ENCODE results near the gene PLXNB2. TPM values are rescaled to one million over a fixed set of nuclear protein-coding genes. Genes with fewer than 3 reads are reported as not detected.
A peak's percentile ranks its signal among the peaks of the same experiment; 100 is the strongest.

PLXNB2 gene
- total RNA-seq, 1 donor from 2014 or later = 352 TPM

DNA sequence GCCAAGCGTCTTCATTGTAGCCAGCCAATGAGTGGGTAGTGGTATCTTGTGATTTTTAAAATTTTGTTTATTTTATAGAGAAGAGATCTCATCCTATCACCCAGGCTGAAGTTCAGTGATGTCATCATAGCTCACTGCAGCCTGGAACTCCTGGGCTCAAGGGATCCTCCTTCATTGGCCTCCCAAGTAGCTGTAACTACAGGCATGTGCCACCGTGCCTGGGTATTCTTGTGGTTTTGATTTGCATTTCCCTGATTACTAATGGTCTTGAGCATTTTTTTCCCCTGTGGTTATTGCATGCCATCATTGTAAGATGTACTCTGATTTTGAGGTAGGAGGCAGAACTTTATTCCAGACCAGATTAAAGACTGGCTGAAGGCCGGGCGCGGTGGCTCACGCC lies 21.8 kb upstream of the PLXNB2 start:
- TF ChIP-seq, protein P1, sequence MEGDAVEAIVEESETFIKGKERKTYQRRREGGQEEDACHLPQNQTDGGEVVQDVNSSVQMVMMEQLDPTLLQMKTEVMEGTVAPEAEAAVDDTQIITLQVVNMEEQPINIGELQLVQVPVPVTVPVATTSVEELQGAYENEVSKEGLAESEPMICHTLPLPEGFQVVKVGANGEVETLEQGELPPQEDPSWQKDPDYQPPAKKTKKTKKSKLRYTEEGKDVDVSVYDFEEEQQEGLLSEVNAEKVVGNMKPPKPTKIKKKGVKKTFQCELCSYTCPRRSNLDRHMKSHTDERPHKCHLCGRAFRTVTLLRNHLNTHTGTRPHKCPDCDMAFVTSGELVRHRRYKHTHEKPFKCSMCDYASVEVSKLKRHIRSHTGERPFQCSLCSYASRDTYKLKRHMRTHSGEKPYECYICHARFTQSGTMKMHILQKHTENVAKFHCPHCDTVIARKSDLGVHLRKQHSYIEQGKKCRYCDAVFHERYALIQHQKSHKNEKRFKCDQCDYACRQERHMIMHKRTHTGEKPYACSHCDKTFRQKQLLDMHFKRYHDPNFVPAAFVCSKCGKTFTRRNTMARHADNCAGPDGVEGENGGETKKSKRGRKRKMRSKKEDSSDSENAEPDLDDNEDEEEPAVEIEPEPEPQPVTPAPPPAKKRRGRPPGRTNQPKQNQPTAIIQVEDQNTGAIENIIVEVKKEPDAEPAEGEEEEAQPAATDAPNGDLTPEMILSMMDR (conservative IDR thresholded peaks at IDR 0.05) = no peak
- H3K36me3 Mint-ChIP-seq = no peaks in the 10 kb centered on the region
- no peaks in the 10 kb centered on the region for H3K27me3 Mint-ChIP-seq
- H3K27ac Mint-ChIP-seq = no peak overlapping the region
- DNase-seq (ENCODE audit: extremely low spot score, unreplicated experiment) = no peak
- peaks cover 7% of the 10 kb centered on the region for H3K4me1 Mint-ChIP-seq (ENCODE audit: unreplicated experiment)
- H3K9me3 Mint-ChIP-seq = no peaks in the 10 kb centered on the region
- peak overlapping the region; percentile 15 for H3K4me3 Mint-ChIP-seq

DNA sequence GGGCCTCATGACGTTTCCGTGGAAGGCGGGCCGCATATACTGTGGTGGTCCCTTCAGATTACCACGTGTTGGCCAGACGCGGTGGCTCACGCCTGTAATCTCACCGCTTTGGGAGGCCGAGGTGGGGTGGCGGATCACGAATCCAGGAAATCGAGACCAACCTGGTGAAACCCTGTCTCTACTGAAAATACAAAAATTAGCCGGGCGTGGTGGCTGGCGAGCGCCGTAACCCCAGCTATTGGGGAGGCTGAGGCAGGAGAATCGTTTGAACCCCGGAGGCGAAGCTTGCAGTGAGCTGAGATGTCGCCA lies 20.2 kb upstream of the PLXNB2 start:
- Mint-ChIP-seq H3K4me1 (ENCODE audit: unreplicated experiment) (peaks cover 7% of the 10 kb centered on the region), H3K27ac (peak overlapping the region; percentile 78), H3K36me3 (no peaks in the 10 kb centered on the region), H3K9me3 (no peaks in the 10 kb centered on the region), H3K27me3 (no peaks in the 10 kb centered on the region), H3K4me3 (peak overlapping the region; percentile 82)
- TF ChIP-seq, protein P1 (conservative IDR thresholded peaks at IDR 0.05) = no peak
- no peak for DNase-seq (ENCODE audit: extremely low spot score, unreplicated experiment)

DNA sequence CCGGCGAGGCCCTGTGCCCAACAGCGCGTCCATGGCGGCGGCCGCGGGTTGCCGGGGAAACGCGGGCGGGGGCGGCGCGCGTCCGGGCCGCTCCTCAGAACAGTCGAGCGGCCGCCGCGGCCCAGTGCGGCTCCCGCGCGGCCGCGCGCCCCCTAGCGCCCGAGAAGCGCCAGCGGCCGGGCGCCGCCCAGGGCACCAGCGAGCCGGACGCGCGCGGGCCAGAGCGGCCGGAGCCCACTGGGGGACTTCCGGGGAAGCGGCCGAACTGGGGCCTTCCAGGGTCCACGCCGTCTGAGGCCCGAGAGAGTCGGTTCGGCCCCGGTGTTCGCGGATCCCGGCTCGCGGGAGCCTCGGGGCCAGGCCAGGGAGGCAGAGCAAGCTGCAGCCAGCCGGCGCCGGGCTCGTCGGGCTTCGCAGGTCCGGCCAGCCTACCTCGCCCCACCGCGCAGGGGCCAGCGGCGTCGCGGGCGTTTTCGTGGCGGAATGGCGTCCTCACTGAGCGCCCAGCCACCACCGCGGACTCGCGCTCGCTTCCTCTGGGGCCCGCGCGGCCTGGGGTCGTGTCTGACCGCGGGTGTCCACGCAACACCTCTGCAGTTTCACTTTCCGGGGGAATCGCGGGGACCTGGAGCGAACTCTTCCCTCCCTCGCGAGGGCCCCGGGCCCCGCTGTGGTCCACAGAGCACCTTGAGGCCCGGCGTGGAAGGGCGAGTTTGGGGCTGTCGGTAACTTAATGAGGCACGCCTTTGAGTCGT lies 19.7 kb upstream of the PLXNB2 start, which contains the start of gene DENND6B:
TSS of gene DENND6B (minus strand) at position 57 of the 755 bp plus-strand sequence. CDS start at position 33, 24 bp downstream.
- TF ChIP-seq, protein P1 (conservative IDR thresholded peaks at IDR 0.05) = peak; percentile 73
- Mint-ChIP-seq H3K27me3 (no peaks in the 10 kb centered on the region), H3K9me3 (no peaks in the 10 kb centered on the region), H3K36me3 (no peaks in the 10 kb centered on the region), H3K4me3 (peak within 1 kb of the TSS; percentile 96), H3K27ac (peak within 1 kb of the TSS; percentile 78), H3K4me1 (ENCODE audit: unreplicated experiment) (peaks cover 7% of the 10 kb centered on the region)
- peak; percentile 90 for DNase-seq (ENCODE audit: extremely low spot score, unreplicated experiment)

DNA sequence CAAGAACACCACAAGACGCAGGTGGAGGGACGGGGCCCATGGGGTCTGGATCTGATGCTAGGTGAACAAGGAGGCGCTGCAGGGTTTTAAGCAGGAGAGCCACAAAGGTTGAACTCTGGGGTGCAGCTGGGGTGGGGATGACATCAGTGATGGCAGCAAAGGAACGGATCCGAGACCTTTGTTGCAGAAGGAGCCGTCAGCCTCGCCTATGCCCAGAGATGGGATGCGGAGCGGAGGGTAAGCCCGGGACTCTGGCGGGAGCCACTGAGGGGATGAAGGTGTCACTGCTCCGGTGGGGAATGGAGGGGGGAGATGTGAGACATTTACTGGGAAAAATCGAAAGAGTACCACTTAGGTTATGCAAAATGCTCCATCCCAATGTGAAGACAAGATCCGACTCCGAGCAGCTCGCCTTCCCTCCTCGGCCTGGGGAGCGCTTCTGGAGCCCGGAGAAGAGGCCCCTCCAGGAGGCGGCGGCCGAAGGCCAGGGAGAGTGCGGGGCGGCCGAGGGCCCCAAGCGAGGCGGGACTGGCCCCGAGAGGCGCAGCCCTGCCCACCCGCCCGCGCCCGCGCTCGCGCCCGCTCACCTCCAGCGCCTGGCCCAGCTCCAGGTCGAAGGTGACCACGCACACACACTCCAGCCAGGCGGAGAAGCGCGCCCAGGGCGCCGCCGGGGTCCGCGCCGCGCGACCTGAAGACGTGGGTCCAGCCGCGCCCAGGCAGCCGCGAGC lies 18.9 kb upstream of the PLXNB2 start:
- H3K4me1 Mint-ChIP-seq (ENCODE audit: unreplicated experiment) = peaks cover 7% of the 10 kb centered on the region
- no peak for DNase-seq (ENCODE audit: extremely low spot score, unreplicated experiment)
- peak overlapping the region; percentile 96 for H3K4me3 Mint-ChIP-seq
- H3K27me3 Mint-ChIP-seq = no peaks in the 10 kb centered on the region
- no peaks in the 10 kb centered on the region for H3K36me3 Mint-ChIP-seq
- TF ChIP-seq, protein P1 (conservative IDR thresholded peaks at IDR 0.05) = no peak
- H3K27ac Mint-ChIP-seq = peak overlapping the region; percentile 78
- H3K9me3 Mint-ChIP-seq = no peaks in the 10 kb centered on the region

DNA sequence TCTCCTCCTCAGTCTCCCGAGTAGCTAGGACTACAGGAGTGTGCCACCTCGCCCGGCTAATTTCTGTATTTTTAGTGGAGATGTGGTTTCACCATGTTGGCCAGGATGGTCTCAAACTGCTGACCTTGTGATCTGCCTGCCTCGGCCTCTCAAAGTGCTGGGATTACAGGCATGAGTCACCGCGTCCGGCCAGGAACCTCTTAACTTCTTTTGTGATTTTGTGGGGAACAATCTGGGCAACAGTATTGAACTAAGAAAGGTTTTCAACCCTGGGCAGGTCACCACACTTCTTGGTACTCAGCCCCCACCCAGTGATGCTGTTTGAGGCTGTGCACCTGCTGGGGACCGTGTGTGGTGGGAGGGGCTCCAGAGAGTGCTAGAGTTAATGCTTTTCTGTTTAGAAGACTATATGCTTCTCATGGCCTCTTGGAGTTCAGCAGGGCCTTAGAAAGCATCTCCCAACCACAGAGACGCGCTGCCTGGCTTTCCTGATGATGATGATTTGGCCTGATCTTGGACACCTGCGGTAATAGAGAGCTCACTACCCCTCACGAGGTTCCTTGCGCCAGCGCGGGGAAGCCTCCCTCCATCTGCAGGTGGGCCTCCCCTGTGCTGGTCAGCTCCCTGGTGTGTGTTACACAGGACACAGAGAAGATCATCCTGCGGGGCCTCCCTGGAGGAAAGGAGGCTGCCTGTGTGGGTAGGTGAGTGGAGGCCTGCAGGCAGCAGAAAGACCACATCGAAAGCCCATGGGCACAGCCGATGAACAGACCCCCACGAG lies 18.2 kb upstream of the PLXNB2 start:
- TF ChIP-seq, protein P1 (conservative IDR thresholded peaks at IDR 0.05) = no peak
- H3K4me3 Mint-ChIP-seq = peak overlapping the region; percentile 96
- peak overlapping the region; percentile 78 for H3K27ac Mint-ChIP-seq
- no peaks in the 10 kb centered on the region for H3K9me3 Mint-ChIP-seq
- no peaks in the 10 kb centered on the region for H3K27me3 Mint-ChIP-seq
- H3K36me3 Mint-ChIP-seq = no peaks in the 10 kb centered on the region
- no peak for DNase-seq (ENCODE audit: extremely low spot score, unreplicated experiment)
- H3K4me1 Mint-ChIP-seq (ENCODE audit: unreplicated experiment) = peaks cover 7% of the 10 kb centered on the region

All from type B pancreatic cell (in vitro differentiated cells).